Activated CD4-positive, alpha-beta memory T cell treated with anti-CD3 and anti-CD28 coated beads for 36 hours (primary cell): Measurements from ENCODE around the gene ABLIM2. TPM values are rescaled to one million over a fixed set of nuclear protein-coding genes. Genes with fewer than 3 reads are reported as not detected.
A peak's percentile ranks its signal among the peaks of the same experiment; 100 is the strongest.

Experiments
- CTCF ChIA-PET: fragments of 350-600 bp; sonication (Branson Sonifier 250); formaldehyde crosslinking; loops from one replicate; lab custom pipeline; 2021; ENCODE audit warnings: antibody characterized with exemption, inconsistent platforms; lab: Charles Lee
- POLR2A ChIA-PET: fragments of 350-600 bp; sonication (Branson Sonifier 250); formaldehyde crosslinking; loops from one replicate; lab custom pipeline; 2021; ENCODE audit warnings: antibody characterized with exemption; lab: Charles Lee
- DNase-seq: peaks from one replicate; pipeline ENCODE4 v3.0.0-alpha.2; 2020
- H3K27ac Mint-ChIP-seq: one replicate; pipeline ENCODE4 v1.8.0; 2021; ENCODE audit warnings: mixed read lengths
- H3K27me3 Mint-ChIP-seq: one replicate; pipeline ENCODE4 v1.8.0; 2021; ENCODE audit warnings: mixed read lengths
- H3K36me3 Mint-ChIP-seq: one replicate; pipeline ENCODE4 v1.8.0; 2021; ENCODE audit warnings: mixed read lengths
- H3K4me1 Mint-ChIP-seq: one replicate; pipeline ENCODE4 v1.8.0; 2021; ENCODE audit warnings: low read depth, mixed read lengths
- H3K4me3 Mint-ChIP-seq: one replicate; pipeline ENCODE4 v1.8.0; 2021; ENCODE audit warnings: mild to moderate bottlenecking, mixed read lengths
- H3K9me3 Mint-ChIP-seq: one replicate; pipeline ENCODE4 v1.8.0; 2021; ENCODE audit warnings: mixed read lengths
- intact Hi-C: fragments of 100-400 bp; cut with micrococcal nuclease; formaldehyde crosslinking; loops from one replicate; pipeline ENCODE4 v1.15.1; 2023
- total RNA-seq, 2 experiments: library from RNA; stranded (reverse); gene quantifications; one replicate each; pipeline ENCODE4 v1.2.3, GENCODE V29; 2021

Gene ABLIM2
- total RNA-seq, 2 experiments from 2014 or later, result 0.55 to 0.63 TPM

DNA sequence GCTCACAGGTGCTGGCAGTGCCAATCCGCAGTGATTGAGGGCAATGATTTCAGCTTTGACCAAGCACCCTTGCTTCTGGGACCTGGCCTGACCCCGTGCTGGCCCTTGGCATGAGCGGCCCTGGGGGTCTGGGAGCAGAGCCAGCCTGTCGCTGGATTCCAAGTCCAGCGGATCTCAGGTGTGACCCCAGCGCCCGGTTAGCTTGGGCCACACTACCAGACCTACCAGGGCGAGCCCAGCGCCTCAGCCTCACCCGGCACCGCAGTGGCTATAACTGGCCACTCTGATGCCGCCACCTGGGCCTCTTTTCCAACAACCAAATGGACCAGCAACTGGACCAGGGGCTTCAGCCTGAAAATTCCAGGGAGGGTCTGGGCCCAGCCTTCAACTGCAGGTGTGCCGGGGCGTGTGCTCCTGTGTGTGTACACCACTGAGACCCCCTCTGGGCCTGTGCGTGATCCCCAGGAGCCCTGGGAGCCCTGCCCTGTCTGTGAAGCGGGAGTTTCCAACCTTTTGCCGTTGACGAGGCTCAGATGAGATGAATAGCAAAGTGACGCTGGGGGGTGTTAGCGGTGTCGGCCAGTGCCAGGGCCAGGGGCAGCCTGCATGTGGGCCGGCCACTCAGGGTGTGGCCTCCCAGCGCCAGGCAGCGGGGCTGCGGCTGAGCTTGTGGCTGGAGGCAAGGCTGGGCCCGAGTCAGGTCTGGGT lies 41.1 kb upstream of the ABLIM2 start:
- Mint-ChIP-seq H3K27me3 (no peaks in the 10 kb centered on the region), H3K36me3 (no peaks in the 10 kb centered on the region), H3K4me3 (peak overlapping the region; percentile 83), H3K27ac (peak overlapping the region; percentile 81), H3K4me1 (peaks cover 42% of the 10 kb centered on the region), H3K9me3 (no peaks in the 10 kb centered on the region)
- CTCF ChIA-PET, result interaction anchor here (1.1 to 2.6 kb wide), 2 partner anchors 23 to 36 kb away, joined by 3 to 17 read pairs; no protein-coding TSS in a partner anchor
- DNase-seq, result peak; percentile 54
- intact Hi-C loops, result loop anchor here (1.0 to 5.0 kb wide), 3 partner anchors 21 to 42 kb away; partner anchors contain the start of gene ABLIM2
- POLR2A ChIA-PET, result interaction anchor here (1.4 to 2.0 kb wide), 5 partner anchors 21 to 220 kb away, joined by 3 to 8 read pairs (median 5); partner anchors contain the start of gene ABLIM2

DNA sequence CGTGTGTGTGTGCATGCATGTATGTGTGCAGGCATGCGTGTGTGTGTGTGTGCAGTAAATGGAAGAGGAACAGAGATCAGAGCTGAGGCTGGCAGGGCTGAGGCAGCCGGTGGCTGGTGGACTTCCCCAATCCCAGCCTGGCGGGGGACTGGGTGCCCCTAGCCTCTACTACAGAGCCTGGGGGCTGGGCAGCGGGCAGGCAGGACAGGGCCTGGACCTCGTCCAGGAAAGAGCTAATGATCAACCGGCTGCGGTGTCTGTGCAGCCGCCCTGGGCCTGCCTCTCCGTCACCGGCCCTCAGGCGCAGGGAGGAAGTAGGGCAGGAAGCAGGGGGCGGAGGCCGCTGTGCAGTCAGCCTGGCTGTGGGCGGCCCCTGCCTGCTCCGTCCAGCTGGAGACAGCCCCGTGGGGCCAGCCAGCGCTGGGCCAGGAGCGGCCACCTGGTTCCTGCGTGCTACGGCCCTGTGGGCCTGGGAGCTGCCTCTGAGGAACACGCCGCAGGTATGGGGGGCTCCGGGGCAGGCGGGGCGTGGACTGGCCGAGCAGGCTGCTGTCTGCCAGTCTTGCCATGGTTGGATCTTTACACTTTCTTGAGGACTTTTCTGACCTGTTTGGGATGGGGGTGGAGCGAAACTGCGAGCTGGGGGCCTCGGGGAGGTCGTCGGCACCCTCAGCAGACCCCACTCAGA lies 40.4 kb upstream of the ABLIM2 start, which contains the start of gene SH3TC1:
Gene SH3TC1 (plus strand): TSS at position 385 of the 688 bp plus-strand sequence. CDS start 5,905 bp downstream, outside the sequence.
- intact Hi-C loops, result loop anchor here (1.0 to 5.0 kb wide), 2 partner anchors 29 to 42 kb away; partner anchors contain the start of gene ABLIM2
- POLR2A ChIA-PET, result interaction anchor here (0.6 to 2.0 kb wide), 6 partner anchors 22 to 221 kb away, joined by 3 to 8 read pairs (median 4); partner anchors contain the start of gene ABLIM2
- peak within 1 kb of the TSS; percentile 81 for H3K27ac Mint-ChIP-seq
- H3K36me3 Mint-ChIP-seq, result no peaks in the 10 kb centered on the region
- peak within 1 kb of the TSS; percentile 83 for H3K4me3 Mint-ChIP-seq
- H3K4me1 Mint-ChIP-seq, result peaks cover 40% of the 10 kb centered on the region
- no peaks in the 10 kb centered on the region for H3K27me3 Mint-ChIP-seq
- CTCF ChIA-PET, result interaction anchor here (0.9 to 2.6 kb wide), 4 partner anchors 20 to 37 kb away, joined by 3 to 17 read pairs (median 3); no protein-coding TSS in a partner anchor
- H3K9me3 Mint-ChIP-seq, result no peaks in the 10 kb centered on the region
- DNase-seq, result peak; percentile 83

DNA sequence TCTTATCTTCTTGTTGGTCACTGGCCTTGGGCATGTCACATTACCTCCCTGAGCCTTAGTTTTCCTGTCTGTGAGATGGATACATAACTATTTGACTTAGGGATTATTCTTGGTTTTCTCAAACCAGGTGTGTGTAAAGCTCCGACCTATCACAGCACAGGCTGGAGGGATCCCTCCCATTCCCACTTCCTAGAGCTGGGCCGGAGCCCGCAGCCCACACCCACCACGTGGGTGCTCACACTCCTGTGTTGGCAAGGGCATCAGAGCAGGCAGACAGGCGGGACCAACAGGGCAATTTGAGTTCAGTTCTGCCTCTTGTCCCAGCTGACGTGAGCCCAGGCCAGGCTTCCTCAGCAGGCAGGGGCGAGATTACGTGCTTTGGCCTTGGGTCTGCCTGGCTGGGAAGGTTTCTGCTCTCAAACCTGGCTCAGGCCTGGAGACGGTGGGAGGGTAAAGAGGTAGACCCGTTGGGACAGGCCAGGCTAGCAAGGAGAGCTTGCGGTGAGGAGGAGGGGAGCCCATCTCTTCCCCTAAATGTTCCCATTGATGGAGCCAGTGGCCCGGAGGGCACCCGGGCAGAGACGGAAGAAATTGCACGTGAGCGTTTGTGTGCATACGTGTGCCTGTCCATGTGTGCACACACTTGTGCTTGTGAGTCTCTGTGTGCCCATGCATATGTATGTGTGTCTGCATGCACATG lies 39.7 kb upstream of the ABLIM2 start:
- Mint-ChIP-seq H3K27ac (peak overlapping the region; percentile 60), H3K4me3 (peak overlapping the region; percentile 83), H3K36me3 (no peaks in the 10 kb centered on the region), H3K4me1 (peaks cover 40% of the 10 kb centered on the region), H3K9me3 (no peaks in the 10 kb centered on the region), H3K27me3 (no peaks in the 10 kb centered on the region)
- POLR2A ChIA-PET, result interaction anchor here (0.6 to 2.0 kb wide), 6 partner anchors 23 to 221 kb away, joined by 3 to 8 read pairs (median 4); partner anchors contain the start of gene ABLIM2
- CTCF ChIA-PET, result interaction anchor here (0.9 to 2.6 kb wide), 4 partner anchors 19 to 44 kb away, joined by 3 to 17 read pairs (median 4); no protein-coding TSS in a partner anchor
- intact Hi-C loops, result loop anchor here (5.0 kb wide), 1 partner anchor 41 kb away; the partner anchor contains the start of gene ABLIM2
- no peak for DNase-seq

DNA sequence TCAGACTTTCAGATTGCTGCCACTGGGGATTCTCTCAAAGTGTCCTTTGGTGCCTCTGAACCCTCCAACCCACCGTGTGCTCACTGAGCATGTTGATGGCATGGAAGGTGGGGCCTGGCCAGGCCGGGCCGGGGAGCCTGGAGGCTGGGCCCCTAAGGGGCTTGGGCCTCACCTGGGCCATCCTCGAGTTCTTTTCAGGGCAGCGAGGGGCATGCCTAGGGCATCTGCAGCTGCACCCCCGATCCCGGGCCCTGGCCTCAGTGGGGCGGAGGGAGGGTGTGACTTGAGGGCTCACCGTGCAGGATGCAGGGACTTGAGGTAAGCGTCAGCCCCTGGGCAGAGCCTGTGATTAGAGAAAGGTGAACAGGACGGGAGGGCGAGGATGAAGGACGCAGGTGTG lies 38.9 kb upstream of the ABLIM2 start:
- no peak for DNase-seq
- POLR2A ChIA-PET, result no interaction called here
- Mint-ChIP-seq H3K9me3 (no peaks in the 10 kb centered on the region), H3K27ac (no peak overlapping the region), H3K4me3 (no peak overlapping the region), H3K36me3 (no peaks in the 10 kb centered on the region), H3K4me1 (peaks cover 35% of the 10 kb centered on the region), H3K27me3 (no peaks in the 10 kb centered on the region)
- intact Hi-C loops, result loop anchor here (5.0 kb wide), 1 partner anchor 40 kb away; the partner anchor contains the start of gene ABLIM2
- CTCF ChIA-PET, result interaction anchor here (1.6 to 2.6 kb wide), 2 partner anchors 21 to 44 kb away, joined by 4 to 17 read pairs; no protein-coding TSS in a partner anchor

DNA sequence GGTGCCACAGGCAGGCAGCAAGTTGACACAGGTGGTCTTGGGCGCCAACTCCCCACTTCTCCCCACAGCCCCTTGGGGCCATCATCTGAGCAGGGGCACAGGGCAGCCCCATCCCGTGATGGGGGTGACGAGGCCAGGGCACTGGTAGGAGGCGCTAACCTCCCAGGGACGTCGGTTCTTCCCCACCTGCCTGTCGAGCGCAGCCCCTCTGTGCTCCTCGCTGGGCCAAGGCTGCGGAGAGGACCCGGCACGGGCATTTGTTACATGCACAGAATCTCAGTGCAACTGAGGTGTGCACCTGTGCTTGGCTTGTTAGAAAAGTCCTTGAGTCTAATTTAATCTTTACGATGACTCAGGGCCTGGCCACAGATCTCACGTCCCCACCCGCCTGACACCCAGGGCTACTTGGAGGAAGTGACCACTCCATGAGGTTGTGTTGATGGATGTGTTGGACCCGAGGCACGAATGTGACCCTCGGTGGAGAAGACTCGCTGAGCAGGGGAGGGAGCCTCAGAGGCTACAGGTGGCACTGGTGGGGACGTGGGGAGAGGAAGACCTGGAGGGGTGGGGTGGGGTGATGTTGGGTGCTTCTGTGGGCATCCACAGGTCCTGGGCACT lies 37.3 kb upstream of the ABLIM2 start:
- CTCF ChIA-PET, result no interaction called here
- intact Hi-C loops, result loop anchor here (5.0 kb wide), 1 partner anchor 39 kb away; the partner anchor contains the start of gene ABLIM2
- no peak for DNase-seq
- H3K4me3 Mint-ChIP-seq, result no peak overlapping the region
- no peaks in the 10 kb centered on the region for H3K9me3 Mint-ChIP-seq
- POLR2A ChIA-PET, result no interaction called here
- no peaks in the 10 kb centered on the region for H3K27me3 Mint-ChIP-seq
- no peaks in the 10 kb centered on the region for H3K36me3 Mint-ChIP-seq
- H3K4me1 Mint-ChIP-seq, result peaks cover 20% of the 10 kb centered on the region
- no peak overlapping the region for H3K27ac Mint-ChIP-seq

DNA sequence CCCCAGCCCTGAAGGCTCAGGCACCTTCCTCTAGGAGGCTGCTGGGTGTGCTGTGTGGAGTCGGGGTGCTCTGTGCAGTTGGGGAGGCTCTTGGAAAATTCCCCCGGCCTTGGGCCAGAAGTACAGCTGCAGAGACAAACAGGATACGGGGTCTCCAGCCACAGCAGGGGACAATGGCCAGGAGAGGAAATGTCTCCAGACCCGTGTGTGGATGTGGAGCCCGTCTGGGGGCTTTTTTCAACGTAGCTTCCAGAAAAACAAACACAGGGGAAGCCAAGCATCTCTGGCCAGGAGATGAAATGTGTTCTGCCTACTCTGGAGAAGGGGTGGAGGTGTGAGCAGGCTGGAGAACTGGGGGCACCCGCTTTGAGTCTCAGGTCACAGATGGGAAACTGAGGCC lies 36.8 kb upstream of the ABLIM2 start:
- Mint-ChIP-seq H3K27ac (no peak overlapping the region), H3K27me3 (no peaks in the 10 kb centered on the region), H3K4me1 (peaks cover 15% of the 10 kb centered on the region), H3K4me3 (no peak overlapping the region), H3K36me3 (no peaks in the 10 kb centered on the region), H3K9me3 (no peaks in the 10 kb centered on the region)
- POLR2A ChIA-PET, result no interaction called here
- CTCF ChIA-PET, result interaction anchor here (0.9 kb wide), 1 partner anchor 18 kb away, joined by 4 read pairs; no protein-coding TSS in a partner anchor
- intact Hi-C loops, result loop anchor here (5.0 kb wide), 1 partner anchor 38 kb away; the partner anchor contains the start of gene ABLIM2
- DNase-seq, result no peak

DNA sequence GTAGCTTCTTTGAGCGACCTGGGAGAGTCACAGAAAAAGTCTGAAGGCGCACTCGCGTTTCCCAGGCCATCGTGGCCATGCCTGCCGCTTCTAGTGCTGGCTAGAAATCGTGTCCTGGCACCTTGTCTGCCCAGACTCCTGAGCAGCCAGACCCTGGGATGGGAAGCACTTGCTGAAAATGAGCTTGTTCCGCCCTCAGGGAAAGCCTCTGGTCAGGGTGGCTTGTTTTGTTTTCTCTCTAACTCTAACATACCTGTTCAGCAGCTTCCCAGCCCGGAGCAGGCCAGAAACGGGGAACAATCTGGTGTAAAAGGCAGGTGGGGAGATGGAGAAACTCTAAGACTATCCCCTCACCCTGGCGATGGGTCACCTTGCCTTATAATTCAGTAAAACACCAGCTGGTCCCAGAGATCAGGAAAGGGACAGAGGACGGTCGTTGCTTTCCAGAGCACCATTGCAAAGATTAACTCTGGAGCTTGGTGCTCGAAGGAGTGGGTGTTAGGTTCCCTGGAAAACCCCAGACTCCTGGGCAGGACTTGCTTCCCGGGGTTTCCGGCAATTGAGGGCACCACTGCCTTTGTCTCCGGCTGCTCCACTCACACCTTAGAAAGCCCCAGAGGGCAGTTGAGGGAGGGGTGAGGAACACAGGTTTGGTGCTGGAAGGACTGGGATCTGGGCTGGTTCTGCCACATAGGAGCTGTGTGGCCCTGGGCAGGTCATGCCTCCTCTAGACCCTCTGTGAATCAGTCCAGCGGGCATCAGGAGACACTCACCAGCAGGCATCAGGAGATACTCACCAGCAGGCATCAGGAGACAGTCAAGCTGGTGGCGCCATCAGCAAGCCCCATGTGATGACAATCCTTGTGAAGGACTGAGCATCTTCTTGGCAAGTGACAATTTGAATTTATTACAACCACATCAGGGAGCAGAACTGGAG lies 36.0 kb upstream of the ABLIM2 start:
- H3K27ac Mint-ChIP-seq, result no peak overlapping the region
- no peaks in the 10 kb centered on the region for H3K27me3 Mint-ChIP-seq
- POLR2A ChIA-PET, result no interaction called here
- no peak for DNase-seq
- H3K4me3 Mint-ChIP-seq, result no peak overlapping the region
- CTCF ChIA-PET, result interaction anchor here (0.9 to 1.4 kb wide), 2 partner anchors 18 to 48 kb away, joined by 3 to 4 read pairs; no protein-coding TSS in a partner anchor
- no peaks in the 10 kb centered on the region for H3K36me3 Mint-ChIP-seq
- peaks cover 12% of the 10 kb centered on the region for H3K4me1 Mint-ChIP-seq
- intact Hi-C loops, result loop anchor here (5.0 kb wide), 1 partner anchor 37 kb away; the partner anchor contains the start of gene ABLIM2
- H3K9me3 Mint-ChIP-seq, result no peaks in the 10 kb centered on the region

DNA sequence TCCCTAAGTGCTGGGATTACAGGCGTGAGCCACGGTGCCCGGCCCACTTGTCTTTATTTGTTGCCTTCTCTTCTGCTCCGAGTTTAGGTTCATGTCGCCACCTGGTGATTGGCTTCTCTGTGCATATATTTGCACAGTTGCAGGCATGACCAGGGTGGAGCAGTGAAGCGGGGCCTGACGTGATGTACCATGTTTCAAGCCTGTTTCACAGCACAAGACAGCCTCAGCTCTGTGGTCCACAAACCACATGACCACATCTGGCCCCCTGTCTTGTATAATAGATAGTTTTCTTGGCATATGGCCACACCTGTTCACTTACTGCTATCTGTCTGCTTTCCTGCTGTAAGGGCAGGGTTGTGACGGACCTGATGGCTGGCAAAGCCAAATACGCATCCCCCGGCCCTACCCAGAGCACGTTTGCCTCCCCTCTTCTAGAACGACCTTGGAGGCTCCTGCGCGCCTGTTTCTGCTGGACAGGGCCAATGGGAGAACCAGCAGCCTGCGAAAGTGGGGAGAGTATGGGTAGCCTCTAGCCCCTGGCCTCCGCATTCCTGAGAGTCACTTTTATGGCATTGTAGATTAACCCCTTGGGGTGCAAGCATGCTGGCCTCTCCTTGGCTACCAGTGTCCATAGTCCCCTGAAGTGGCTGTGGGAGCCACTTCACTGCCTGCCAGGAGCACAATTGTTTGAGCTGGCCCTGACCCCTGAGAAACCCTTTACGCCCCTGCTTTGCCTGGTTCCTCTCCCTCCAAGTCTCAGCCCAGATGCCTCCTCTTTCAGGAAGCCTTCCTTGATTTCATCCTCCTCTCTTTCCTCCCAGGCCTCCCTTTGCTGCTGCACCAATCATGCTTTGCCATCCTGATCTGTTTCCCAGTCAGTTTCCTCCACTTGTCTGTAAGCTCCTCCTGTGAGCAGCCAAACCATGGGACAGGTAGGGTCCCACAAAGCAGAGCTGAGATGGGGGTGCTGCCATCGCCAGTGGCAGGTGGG lies 34.4 kb upstream of the ABLIM2 start:
- Mint-ChIP-seq H3K27me3 (no peaks in the 10 kb centered on the region), H3K4me3 (no peak overlapping the region), H3K4me1 (no peaks in the 10 kb centered on the region), H3K27ac (no peak overlapping the region), H3K9me3 (no peaks in the 10 kb centered on the region), H3K36me3 (no peaks in the 10 kb centered on the region)
- intact Hi-C loops, result loop anchor here (2.0 kb wide), 1 partner anchor 16 kb away; no protein-coding TSS in a partner anchor
- ChIA-PET POLR2A (no interaction called here), CTCF (interaction anchor here (1.4 to 1.5 kb wide), 2 partner anchors 16 to 49 kb away, joined by 3 read pairs; no protein-coding TSS in a partner anchor)
- peak; percentile 37 for DNase-seq

DNA sequence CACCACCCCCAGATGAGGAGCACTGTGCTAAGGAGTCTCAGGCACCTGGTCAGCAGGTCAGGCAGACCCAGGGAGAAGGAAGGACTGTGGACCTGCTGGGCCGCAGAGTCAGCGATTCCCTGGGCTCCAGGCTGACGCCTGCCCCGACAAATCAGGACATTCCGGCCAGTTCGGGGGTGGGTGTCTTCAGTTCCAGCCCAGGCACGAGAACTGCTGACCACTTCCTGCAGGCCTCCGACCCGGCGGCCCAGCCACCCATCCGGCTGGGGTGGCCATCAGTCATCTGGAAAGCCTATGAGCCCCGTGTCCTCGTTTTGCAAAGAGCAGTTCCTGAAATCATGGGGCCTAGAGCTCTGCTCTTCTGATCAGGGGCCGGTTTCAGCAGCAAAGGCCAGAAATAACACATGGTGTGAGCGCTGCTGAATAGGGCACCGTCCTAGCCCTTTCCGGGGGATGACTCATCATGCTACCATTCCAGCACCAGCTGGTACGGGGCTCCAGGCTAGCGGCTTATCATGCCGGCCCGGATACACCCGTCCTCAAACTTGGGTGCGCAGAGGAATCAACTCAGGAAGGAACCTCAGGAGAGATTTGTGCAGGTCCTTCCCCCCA lies 32.6 kb upstream of the ABLIM2 start:
- Mint-ChIP-seq H3K36me3 (no peaks in the 10 kb centered on the region), H3K4me1 (no peaks in the 10 kb centered on the region), H3K9me3 (no peaks in the 10 kb centered on the region), H3K4me3 (no peak overlapping the region), H3K27ac (no peak overlapping the region), H3K27me3 (no peaks in the 10 kb centered on the region)
- no peak for DNase-seq
- intact Hi-C loops, result no loop called here
- POLR2A ChIA-PET, result no interaction called here
- CTCF ChIA-PET, result interaction anchor here (1.6 kb wide), 1 partner anchor 15 kb away, joined by 6 read pairs; no protein-coding TSS in a partner anchor
